OCI-LY3 (cell line): Measurements from ENCODE around the gene TYW5.

Experiments used
- H2AFZ ChIP-seq: fragments of 200-600, 300-600 bp; shearing (Covaris generic); 2 replicates; pipeline ENCODE4 v1.6.0; 2014; ENCODE audit warnings: antibody characterized with exemption, low read depth, low read length
- H3K27ac ChIP-seq: fragments of 200-600, 300-600 bp; sonication (generic); 2 replicates; pipeline ENCODE4 v1.5.1; 2014; ENCODE audit warnings: mild to moderate bottlenecking, low read length, moderate library complexity, mixed read lengths
- H3K27me3 ChIP-seq: fragments of 200-600, 300-600 bp; sonication (generic); 2 replicates; pipeline ENCODE4 v1.6.1; 2014; ENCODE audit warnings: low read depth, low read length, mixed read lengths
- H3K36me3 ChIP-seq: fragments of 200-600, 300-600 bp; sonication (generic); replicated peaks from 2 replicates; pipeline ENCODE3; 2014; ENCODE audit warnings: low read depth, low read length, mixed read lengths
- H3K4me1 ChIP-seq: fragments of 300-600, 200-600 bp; sonication (generic); 2 replicates; pipeline ENCODE4 v1.6.1; 2014; ENCODE audit warnings: low read length, mixed read lengths
- H3K4me2 ChIP-seq: fragments of 200-600, 300-600 bp; sonication (generic); 2 replicates; pipeline ENCODE4 v1.6.1; 2014; ENCODE audit warnings: low read length, mixed read lengths
- H3K4me3 ChIP-seq: fragments of 300-600, 200-600 bp; sonication (generic); 2 replicates; pipeline ENCODE4 v1.5.1; 2014; ENCODE audit warnings: antibody characterized with exemption, mild to moderate bottlenecking, low read length, moderate library complexity
- H3K79me2 ChIP-seq: fragments of 300-600, 200-600 bp; shearing (Covaris generic); 2 replicates; pipeline ENCODE4 v1.6.1; 2014; ENCODE audit warnings: mild to moderate bottlenecking, low read length, mixed read lengths
- H3K9ac ChIP-seq: fragments of 300-600, 200-600 bp; shearing (Covaris generic); 2 replicates; pipeline ENCODE4 v1.6.0; 2014; ENCODE audit warnings: mild to moderate bottlenecking, low read length, moderate library complexity
- H3K9me3 ChIP-seq: fragments of 200-600, 300-600 bp; shearing (Covaris generic); 2 replicates; pipeline ENCODE4 v1.6.1; 2014; ENCODE audit warnings: low read length, mixed read lengths; ENCODE audit not compliant: insufficient read depth
- H4K20me1 ChIP-seq: fragments of 200-600, 300-600 bp; sonication (generic); 2 replicates; pipeline ENCODE4 v1.6.1; 2016; ENCODE audit warnings: low read length, mixed read lengths; ENCODE audit not compliant: insufficient read depth
- CTCF ChIP-seq: fragments of 200-600, 300-600 bp; sonication (generic); IDR thresholded peaks from 2 replicates; pipeline ENCODE4 v1.5.1; 2014; ENCODE audit warnings: antibody characterized with exemption, low read length, low read depth
- EZH2phosphoT487 ChIP-seq: fragments of 200-600 bp; shearing (Covaris generic); IDR thresholded peaks from 2 replicates; pipeline ENCODE4 v1.6.1; 2018; ENCODE audit warnings: antibody characterized with exemption, mixed run types, low read depth

Gene TYW5

GRCh38 chr2:199911877-199912161 is 43.5 kb downstream of the TYW5 start:
- TF ChIP-seq CTCF (no peak), EZH2phosphoT487 (no peak)
- Histone ChIP-seq H3K27ac (peak overlapping the region; percentile 75), H3K79me2 (peaks cover 53% of the 10 kb centered on the region), H3K9me3 (no peaks in the 10 kb centered on the region), H4K20me1 (peaks cover 16% of the 10 kb centered on the region), H3K4me1 (peaks cover 23% of the 10 kb centered on the region), H3K4me2 (peak overlapping the region; percentile 78), H3K4me3 (peak overlapping the region; percentile 97), H3K9ac (peak overlapping the region; percentile 91), H3K27me3 (no peaks in the 10 kb centered on the region), H2AFZ (peak overlapping the region; percentile 68), H3K36me3 (peaks cover 31% of the 10 kb centered on the region)

GRCh38 chr2:199911052-199911876 is 44.0 kb downstream of the TYW5 start, which contains the start of gene C2orf69:
TSS of gene C2orf69 (plus strand) at chr2:199911293. CDS start at chr2:199911439, 146 bp downstream.
- Histone ChIP-seq H3K79me2 (peaks cover 47% of the 10 kb centered on the region), H4K20me1 (peaks cover 16% of the 10 kb centered on the region), H3K27ac (peak within 1 kb of the TSS; percentile 75), H3K9me3 (no peaks in the 10 kb centered on the region), H3K4me2 (peak within 1 kb of the TSS; percentile 78), H3K4me1 (peaks cover 24% of the 10 kb centered on the region), H3K9ac (peak within 1 kb of the TSS; percentile 91), H3K36me3 (peaks cover 26% of the 10 kb centered on the region), H3K27me3 (no peaks in the 10 kb centered on the region), H3K4me3 (peak within 1 kb of the TSS; percentile 97), H2AFZ (peak within 1 kb of the TSS; percentile 68)
- no peak for TF ChIP-seq CTCF

GRCh38 chr2:199910338-199911051 is 44.8 kb downstream of the TYW5 start:
- peaks cover 39% of the 10 kb centered on the region for H3K79me2 ChIP-seq
- H3K4me2 ChIP-seq, result peak overlapping the region; percentile 62

More at GRCh38 chr2:199910338-199911051, 44.8 kb downstream of the TYW5 start:
- Histone ChIP-seq H3K27ac (peak overlapping the region; percentile 45), H3K9ac (peak overlapping the region; percentile 62), H4K20me1 (peaks cover 16% of the 10 kb centered on the region), H3K36me3 (peaks cover 18% of the 10 kb centered on the region), H3K9me3 (no peaks in the 10 kb centered on the region), H3K4me1 (peaks cover 24% of the 10 kb centered on the region), H2AFZ (peak overlapping the region; percentile 67), H3K27me3 (no peaks in the 10 kb centered on the region), H3K4me3 (peak overlapping the region; percentile 97)
- TF ChIP-seq CTCF (no peak), EZH2phosphoT487 (no peak)
